OCI-LY1 (cell line): Measurements from ENCODE around the gene SARS1.
A peak's percentile ranks its signal among the peaks of the same experiment; 100 is the strongest.

Experiments used
- H2AFZ ChIP-seq: fragments of 200-600 bp; sonication (generic), shearing (Covaris generic); 2 replicates; pipeline ENCODE4 v1.6.0; 2014; ENCODE audit warnings: antibody characterized with exemption, mild to moderate bottlenecking, low read length
- H3F3A ChIP-seq: fragments of 200-600 bp; sonication (generic), shearing (Covaris generic); 2 replicates; pipeline ENCODE4 v1.6.0; 2014; ENCODE audit warnings: mild to moderate bottlenecking, antibody characterized with exemption, low read length, moderate library complexity; ENCODE audit not compliant: insufficient read depth
- H3K27ac ChIP-seq: fragments of 200-600 bp; sonication (generic); 2 replicates; pipeline ENCODE4 v1.5.1; 2014; ENCODE audit warnings: low read length, mixed run types, mild to moderate bottlenecking, low read depth; ENCODE audit not compliant: poor library complexity, severe bottlenecking
- H3K27me3 ChIP-seq: fragments of 200-600 bp; sonication (generic); 2 replicates; pipeline ENCODE4 v1.6.0; 2014; ENCODE audit warnings: antibody characterized with exemption, mild to moderate bottlenecking, low read length, moderate library complexity; ENCODE audit not compliant: insufficient read depth
- H3K36me3 ChIP-seq: fragments of 200-600 bp; sonication (generic); 2 replicates; pipeline ENCODE4 v1.6.1; 2014; ENCODE audit warnings: mild to moderate bottlenecking, antibody characterized with exemption, low read length, moderate library complexity, mixed read lengths; ENCODE audit not compliant: insufficient read depth
- H3K4me1 ChIP-seq: fragments of 200-600 bp; sonication (generic); 2 replicates; pipeline ENCODE4 v1.5.1; 2014; ENCODE audit warnings: mild to moderate bottlenecking, low read length, moderate library complexity; ENCODE audit not compliant: insufficient read depth, severe bottlenecking
- H3K4me2 ChIP-seq: fragments of 200-600 bp; sonication (generic), shearing (Covaris generic); 2 replicates; pipeline ENCODE4 v1.6.1; 2014; ENCODE audit warnings: low read length
- H3K4me3 ChIP-seq: fragments of 200-600 bp; sonication (generic); 2 replicates; pipeline ENCODE4 v1.5.1; 2014; ENCODE audit warnings: low read length, low read depth, mild to moderate bottlenecking, mixed read lengths; ENCODE audit not compliant: poor library complexity, severe bottlenecking
- H3K79me2 ChIP-seq: fragments of 200-600 bp; shearing (Covaris generic); 2 replicates; pipeline ENCODE4 v1.6.1; 2016; ENCODE audit warnings: mixed run types, low read length, mixed read lengths; ENCODE audit not compliant: insufficient read depth
- H3K9ac ChIP-seq: fragments of 200-600 bp; sonication (generic), shearing (Covaris generic); 2 replicates; pipeline ENCODE4 v1.6.1; 2014; ENCODE audit warnings: mild to moderate bottlenecking, low read length, mixed read lengths
- H3K9me2 ChIP-seq: fragments of 200-600 bp; sonication (generic), shearing (Covaris generic); 2 replicates; pipeline ENCODE4 v1.6.1; 2014; ENCODE audit warnings: low read depth, mild to moderate bottlenecking, low read length, mixed read lengths
- H3K9me3 ChIP-seq: fragments of 200-600 bp; shearing (Covaris generic); 2 replicates; pipeline ENCODE4 v1.6.1; 2014; ENCODE audit warnings: low read length, mixed read lengths
- H4K20me1 ChIP-seq: fragments of 200-600 bp; sonication (generic), shearing (Covaris generic); 2 replicates; pipeline ENCODE4 v1.6.0; 2016; ENCODE audit warnings: mild to moderate bottlenecking, low read length; ENCODE audit not compliant: insufficient read depth
- CTCF ChIP-seq: fragments of 200-600 bp; sonication (generic), shearing (Covaris generic); IDR thresholded peaks from 2 replicates; pipeline ENCODE4 v1.5.1; 2017; ENCODE audit warnings: mild to moderate bottlenecking, antibody characterized with exemption, low read length, moderate library complexity, mixed read lengths
- EZH2 ChIP-seq: fragments of 200-600 bp; sonication (generic), shearing (Covaris generic); IDR thresholded peaks from 2 replicates; pipeline ENCODE4 v1.8.0; 2017; ENCODE audit warnings: borderline replicate concordance, mixed run types, mild to moderate bottlenecking, antibody characterized with exemption, low read length, moderate library complexity, mixed read lengths

The SARS1 gene

DNA sequence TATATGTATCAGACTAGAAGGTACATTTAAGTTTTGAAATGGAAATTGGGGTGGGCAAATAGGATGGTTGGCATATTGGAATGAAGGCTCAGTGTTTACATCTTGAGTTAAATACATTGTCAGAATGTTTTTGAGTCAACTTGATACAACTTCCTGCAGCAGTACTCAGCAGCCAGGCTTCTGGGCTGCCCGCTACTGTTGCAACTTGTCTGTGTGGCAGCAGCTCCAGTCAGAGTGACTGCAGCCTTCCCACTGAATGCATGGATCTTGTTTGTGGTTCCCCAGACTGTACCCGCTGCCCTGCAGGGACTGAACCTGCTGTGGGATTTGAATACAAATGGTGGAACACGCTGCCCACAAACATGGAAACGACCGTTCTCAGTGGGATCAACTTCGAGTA is 24.9 kb upstream of the SARS1 start:
- H3K9me2 ChIP-seq: no peaks in the 10 kb centered on the region
- H4K20me1 ChIP-seq: no peaks in the 10 kb centered on the region
- no peak overlapping the region for H3K4me2 ChIP-seq
- TF ChIP-seq CTCF (no peak), EZH2 (no peak)
- H3K9me3 ChIP-seq: no peaks in the 10 kb centered on the region
- no peak overlapping the region for H3K4me3 ChIP-seq
- H3F3A ChIP-seq: no peaks in the 10 kb centered on the region
- no peak overlapping the region for H3K27ac ChIP-seq
- peaks cover 6% of the 10 kb centered on the region; the same call in 1 of the 2 replicates for H3K36me3 ChIP-seq
- no peak overlapping the region for H3K9ac ChIP-seq
- peaks cover 2% of the 10 kb centered on the region for H3K4me1 ChIP-seq
- H3K79me2 ChIP-seq: no peaks in the 10 kb centered on the region
- no peaks in the 10 kb centered on the region for H3K27me3 ChIP-seq
- H2AFZ ChIP-seq: no peak overlapping the region

DNA sequence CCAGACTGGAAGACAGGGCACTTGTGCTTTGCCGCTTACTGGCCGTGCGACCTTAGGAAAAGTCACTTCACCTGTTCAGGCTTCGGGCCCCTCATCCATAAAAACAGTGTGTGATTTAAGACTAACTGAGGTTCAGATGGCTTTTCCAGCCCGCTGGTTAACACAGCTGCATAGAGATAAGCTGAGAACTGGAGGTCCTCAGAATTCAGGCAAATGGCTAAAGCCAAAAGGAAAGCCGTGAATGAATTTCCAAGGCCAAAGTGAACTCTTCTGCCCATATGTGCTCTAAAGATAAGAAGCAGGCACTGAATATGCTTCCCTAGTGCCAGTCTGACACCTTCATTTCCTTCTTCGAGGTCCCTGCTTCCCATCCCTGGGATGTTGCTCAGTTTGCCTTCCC is 23.5 kb upstream of the SARS1 start:
- H4K20me1 ChIP-seq: no peaks in the 10 kb centered on the region
- no peaks in the 10 kb centered on the region for H3K9me3 ChIP-seq
- H3F3A ChIP-seq: no peaks in the 10 kb centered on the region
- no peaks in the 10 kb centered on the region for H3K27me3 ChIP-seq
- TF ChIP-seq CTCF (no peak), EZH2 (no peak)
- H3K9ac ChIP-seq: no peak overlapping the region
- no peak overlapping the region for H3K4me3 ChIP-seq
- no peak overlapping the region for H2AFZ ChIP-seq
- H3K4me2 ChIP-seq: no peak overlapping the region
- no peak overlapping the region for H3K27ac ChIP-seq
- peaks cover 2% of the 10 kb centered on the region for H3K4me1 ChIP-seq
- H3K79me2 ChIP-seq: no peaks in the 10 kb centered on the region
- peaks cover 6% of the 10 kb centered on the region; the same call in 1 of the 2 replicates for H3K36me3 ChIP-seq
- no peaks in the 10 kb centered on the region for H3K9me2 ChIP-seq

DNA sequence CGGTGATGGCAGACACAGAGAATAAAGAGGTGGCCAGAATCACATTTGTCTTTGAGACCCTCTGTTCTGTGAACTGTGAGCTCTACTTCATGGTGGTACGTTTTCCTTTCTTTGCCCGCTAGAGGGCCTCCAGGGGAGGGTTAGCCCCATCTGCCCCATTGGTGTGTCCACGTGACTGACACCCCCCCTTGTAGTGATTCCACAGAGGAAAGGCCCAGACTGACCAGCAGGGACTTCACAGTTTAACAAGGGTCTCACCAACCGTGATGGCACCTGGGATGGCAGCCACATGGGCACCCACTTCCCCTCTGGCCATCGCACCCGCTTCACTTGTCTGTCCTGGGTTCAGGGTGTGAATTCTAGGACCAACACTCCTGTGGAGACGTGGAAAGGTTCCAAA is 22.3 kb upstream of the SARS1 start:
- H3K9me2 ChIP-seq: no peaks in the 10 kb centered on the region
- no peaks in the 10 kb centered on the region for H3K27me3 ChIP-seq
- peaks cover 6% of the 10 kb centered on the region; the same call in 1 of the 2 replicates for H3K36me3 ChIP-seq
- H3F3A ChIP-seq: no peaks in the 10 kb centered on the region
- H4K20me1 ChIP-seq: no peaks in the 10 kb centered on the region
- no peak overlapping the region for H3K9ac ChIP-seq
- no peak overlapping the region for H2AFZ ChIP-seq
- TF ChIP-seq CTCF (peak; percentile 76), EZH2 (no peak)
- H3K27ac ChIP-seq: no peak overlapping the region
- H3K4me3 ChIP-seq: no peak overlapping the region
- no peak overlapping the region for H3K4me2 ChIP-seq
- peaks cover 2% of the 10 kb centered on the region for H3K4me1 ChIP-seq
- no peaks in the 10 kb centered on the region for H3K79me2 ChIP-seq
- no peaks in the 10 kb centered on the region for H3K9me3 ChIP-seq
